H1 (cell line): ENCODE data around the gene ELOVL5. TPM values are rescaled to one million over a fixed set of nuclear protein-coding genes. Genes with fewer than 3 reads are reported as not detected.

Experiments used
- TAF7 ChIP-seq: optimal IDR thresholded peaks from 2 replicates; pipeline ENCODE3; 2011; ENCODE audit warnings: low read depth, mild to moderate bottlenecking, inconsistent platforms, low read length, moderate library complexity, borderline replicate concordance
- polyA plus RNA-seq, 7 experiments: library from polyadenylated mRNA; depleted of rRNA in 3 of 7; stranded (reverse) in 5 of 7; unstranded in 2 of 7; fragments of >200 nt in 5 of 7; fragments of 200-250 nt in 2 of 7; gene quantifications; 1 replicate in 5 of 7; 2 replicates in 1 of 7; 4 replicates in 1 of 7; pipeline versions ENCODE4 v1.2.1 to v1.2.3, GENCODE V29; 2011 to 2013; ENCODE audit warnings: missing spikeins in 2 of 7, mixed read lengths in 2 of 7
- total RNA-seq: library from RNA; stranded (reverse); fragmentation: NEBNext Ultra II Directional; extraction: Animal tissue kit (Norgen Biotek cat#: 25700); gene quantifications from 2 replicates; pipeline ENCODE4 v1.2.1, GENCODE V29; 2021

Gene ELOVL5
- total and polyA plus RNA-seq, 2 of the 8 experiments (the other 6 are each of a cell fraction or from before 2014, with no cell fraction given): 113 to 156 TPM

- TF ChIP-seq TAF7: no peak
These were observed 90.0 kb downstream of the ELOVL5 start (continued) for GRCh38 chr6:53258774-53259155.
